ENCODE measurements around the gene SLC35E3.

DNA sequence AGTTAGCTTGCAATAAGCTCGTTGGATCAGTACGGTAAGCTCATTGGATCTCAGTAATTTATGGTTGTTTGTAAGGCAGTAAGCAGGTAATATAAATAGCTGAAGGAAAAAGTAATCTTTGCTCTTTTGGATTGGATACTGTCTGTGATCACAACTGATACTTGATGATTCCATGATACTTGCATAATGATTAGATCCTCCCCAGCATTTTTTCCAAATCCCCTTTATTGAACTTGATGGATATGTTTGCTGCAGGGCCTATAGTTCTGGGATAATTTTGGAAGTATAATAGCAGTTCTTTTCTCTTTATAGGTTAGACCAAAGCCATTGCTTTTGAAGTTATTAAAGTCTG, 67.2 kb downstream of the SLC35E3 start:
- TF ChIP-seq, protein P1, sequence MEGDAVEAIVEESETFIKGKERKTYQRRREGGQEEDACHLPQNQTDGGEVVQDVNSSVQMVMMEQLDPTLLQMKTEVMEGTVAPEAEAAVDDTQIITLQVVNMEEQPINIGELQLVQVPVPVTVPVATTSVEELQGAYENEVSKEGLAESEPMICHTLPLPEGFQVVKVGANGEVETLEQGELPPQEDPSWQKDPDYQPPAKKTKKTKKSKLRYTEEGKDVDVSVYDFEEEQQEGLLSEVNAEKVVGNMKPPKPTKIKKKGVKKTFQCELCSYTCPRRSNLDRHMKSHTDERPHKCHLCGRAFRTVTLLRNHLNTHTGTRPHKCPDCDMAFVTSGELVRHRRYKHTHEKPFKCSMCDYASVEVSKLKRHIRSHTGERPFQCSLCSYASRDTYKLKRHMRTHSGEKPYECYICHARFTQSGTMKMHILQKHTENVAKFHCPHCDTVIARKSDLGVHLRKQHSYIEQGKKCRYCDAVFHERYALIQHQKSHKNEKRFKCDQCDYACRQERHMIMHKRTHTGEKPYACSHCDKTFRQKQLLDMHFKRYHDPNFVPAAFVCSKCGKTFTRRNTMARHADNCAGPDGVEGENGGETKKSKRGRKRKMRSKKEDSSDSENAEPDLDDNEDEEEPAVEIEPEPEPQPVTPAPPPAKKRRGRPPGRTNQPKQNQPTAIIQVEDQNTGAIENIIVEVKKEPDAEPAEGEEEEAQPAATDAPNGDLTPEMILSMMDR (IDR thresholded peaks at IDR 0.05): no peak
- TF ChIP-seq POLR2AphosphoS5 (IDR thresholded peaks at IDR 0.05) (no peak), POLR2A (IDR thresholded peaks at IDR 0.05) (no peak)

Data from sigmoid colon (tissue), 4 donors.